GM12878 (cell line): ENCODE results near the gene CRYZL1. TPM values are rescaled to one million over a fixed set of nuclear protein-coding genes. Genes with fewer than 3 reads are reported as not detected.

Experiments used
- ATAC-seq: fragments of 200-7000 bp; cut with Tn5 transposase; 3 replicates; pipeline ENCODE4 v1.9.1; 2020; ENCODE audit warnings: mild to moderate bottlenecking, moderate library complexity
- BruUV-seq: library from RNA; stranded (reverse); fragments of 400-500 nt; replicated peaks from 2 replicates; lab custom pipeline; 2021; lab: Mats Ljungman, UMichigan
- CTCF ChIA-PET: fragments of 300-600 bp; sonication (Branson Sonifier 250); formaldehyde crosslinking; extraction: SDS; loops from one replicate; lab custom pipeline; 2021; ENCODE audit warnings: inconsistent platforms; lab: Yijun Ruan, JAX
- POLR2A ChIA-PET: fragments of 350-600 bp; formaldehyde crosslinking; extraction: SDS; loops from one replicate; lab custom pipeline; 2021; ENCODE audit warnings: inconsistent platforms; lab: Charles Lee
- RAD21 ChIA-PET: fragments of 300-600 bp; sonication (Branson Sonifier 250); formaldehyde crosslinking; loops from one replicate; lab custom pipeline; 2023; ENCODE audit warnings: antibody characterized with exemption; ENCODE audit not compliant: unreplicated experiment; lab: Charles Lee
- SMC1A ChIA-PET: fragments of 300-600 bp; sonication (Branson Sonifier 250); formaldehyde crosslinking; loops from one replicate; lab custom pipeline; 2023; ENCODE audit not compliant: unreplicated experiment, uncharacterized antibody; lab: Charles Lee
- DNase-seq: peaks from one replicate; pipeline ENCODE4 v3.0.0-alpha.2; 2011; ENCODE audit warnings: low read depth, low spot score
- FAIRE-seq: peaks from 3 replicates; lab custom pipeline; 2011; peaks lifted over from hg19 to GRCh38; lab: Jason Lieb, UNC
- H2AFZ ChIP-seq: 2 replicates; pipeline ENCODE4 v1.6.0; 2011; ENCODE audit warnings: low read depth, low read length, control low read depth; ENCODE audit not compliant: control insufficient read depth
- H3K27ac ChIP-seq: 2 replicates; pipeline ENCODE4 v1.5.1; 2011; ENCODE audit warnings: control low read depth; ENCODE audit not compliant: control insufficient read depth, insufficient read depth
- H3K27me3 ChIP-seq, 2 experiments: replicated peaks in 1 of 2; 2 replicates each; pipeline versions ENCODE4 v1.6.0 to v1.6.1; 2011; ENCODE audit warnings: low read length in 1 of 2; ENCODE audit not compliant: control insufficient read depth in 2 of 2, insufficient read depth in 2 of 2
- H3K36me3 ChIP-seq, 2 experiments: 2 replicates each; pipeline ENCODE4 v1.5.1; 2011; ENCODE audit warnings: low read length in 1 of 2; ENCODE audit not compliant: control insufficient read depth in 2 of 2, insufficient read depth in 2 of 2
- H3K4me1 ChIP-seq: 2 replicates; pipeline ENCODE4 v1.6.1; 2011; ENCODE audit warnings: mild to moderate bottlenecking, low read length, moderate library complexity, mixed read lengths; ENCODE audit not compliant: control insufficient read depth, insufficient read depth
- H3K4me2 ChIP-seq: 2 replicates; pipeline ENCODE4 v1.6.0; 2011; ENCODE audit warnings: control low read depth; ENCODE audit not compliant: control insufficient read depth, insufficient read depth
- H3K4me3 ChIP-seq: fragments of 200-600 bp; sonication (generic); 2 replicates; pipeline ENCODE4 v1.5.1; 2016
- H3K79me2 ChIP-seq: 2 replicates; pipeline ENCODE4 v1.6.0; 2011; ENCODE audit warnings: low read length; ENCODE audit not compliant: control insufficient read depth, insufficient read depth
- H3K9ac ChIP-seq: 2 replicates; pipeline ENCODE4 v1.8.0; 2011; ENCODE audit warnings: low read length, control low read depth, mixed read lengths; ENCODE audit not compliant: control insufficient read depth, insufficient read depth
- H3K9me3 ChIP-seq: replicated peaks from 3 replicates; pipeline ENCODE4 v1.5.1; 2011; ENCODE audit warnings: mild to moderate bottlenecking, low read length; ENCODE audit not compliant: control insufficient read depth, insufficient read depth
- H4K20me1 ChIP-seq: 2 replicates; pipeline ENCODE4 v1.6.0; 2011; ENCODE audit not compliant: control insufficient read depth, insufficient read depth
- CHD4 ChIP-seq: fragments of 200-600 bp; sonication (generic); IDR thresholded peaks from 2 replicates; pipeline ENCODE4 v1.6.1; 2016; ENCODE audit warnings: mild to moderate bottlenecking
- FOS ChIP-seq: IDR thresholded peaks from 3 replicates; pipeline ENCODE4 v1.6.1; 2011; ENCODE audit warnings: borderline replicate concordance; ENCODE audit not compliant: insufficient read length; ENCODE audit errors: extremely low read depth
- FOXK2 ChIP-seq: fragments of 450-650 bp; IDR thresholded peaks from 2 replicates; pipeline ENCODE4 v1.6.1; 2017; ENCODE audit warnings: mild to moderate bottlenecking, moderate library complexity
- JUNB ChIP-seq: IDR thresholded peaks from 2 replicates; pipeline ENCODE4 v1.6.1; 2016; ENCODE audit warnings: antibody characterized with exemption, mild to moderate bottlenecking
- KAT2A ChIP-seq: conservative IDR thresholded peaks from 2 replicates; pipeline ENCODE4 v1.6.1; 2011; ENCODE audit warnings: low read depth, low read length; ENCODE audit not compliant: control insufficient read depth
- NFXL1 ChIP-seq: fragments of 450-650 bp; IDR thresholded peaks from 2 replicates; pipeline ENCODE4 v1.6.1; 2017; ENCODE audit warnings: antibody characterized with exemption, mild to moderate bottlenecking, borderline replicate concordance
- RBBP5 ChIP-seq: fragments of 200-600 bp; sonication (generic); conservative IDR thresholded peaks from 2 replicates; pipeline ENCODE4 v1.6.1; 2016
- SIX5 ChIP-seq: IDR thresholded peaks from 2 replicates; pipeline ENCODE4 v1.6.1; 2011; ENCODE audit warnings: mild to moderate bottlenecking, low read depth, low read length, moderate library complexity; ENCODE audit not compliant: severe bottlenecking
- SREBF2 ChIP-seq: IDR thresholded peaks from 2 replicates; pipeline ENCODE4 v1.6.1; 2012; ENCODE audit warnings: mild to moderate bottlenecking, low read length
- ZNF687 ChIP-seq: fragments of 450-650 bp; IDR thresholded peaks from 2 replicates; pipeline ENCODE4 v1.6.1; 2017; ENCODE audit warnings: mild to moderate bottlenecking, moderate library complexity
- in situ Hi-C: fragments of 300-500 bp; cut with MboI; formaldehyde crosslinking; loops from 9 replicates; pipeline ENCODE4 v1.14.3; 2018; ENCODE audit warnings: mixed read lengths
- intact Hi-C: fragments of 100-400 bp; cut with micrococcal nuclease; formaldehyde crosslinking; loops from one replicate; pipeline ENCODE4 v1.14.2; 2022; ENCODE audit not compliant: unreplicated experiment
- polyA plus RNA-seq, 11 experiments: library from polyadenylated mRNA; depleted of rRNA in 4 of 11; unstranded in 6 of 11; stranded (reverse) in 5 of 11; fragments of >200 nt; fragmentation: Nextera tagmentation in 4 of 11; fragmentation: Illumina TruSeq in 1 of 11; extraction: Ambion mirVana in 4 of 11; extraction: Trizol in 1 of 11; gene quantifications; 1 replicate in 1 of 11; 2 replicates in 10 of 11; pipeline versions ENCODE4 v1.2.1 to v1.2.3, GENCODE V29; 2011 to 2016; ENCODE audit warnings: inconsistent platforms in 2 of 11, missing spikeins in 2 of 11, low read depth in 1 of 11
- total RNA-seq, 4 experiments: library from RNA; depleted of rRNA in 3 of 4; stranded (reverse); fragments of >200 nt in 3 of 4; fragmentation: Illumina TruSeq in 1 of 4; extraction: Trizol in 1 of 4; gene quantifications; 2 replicates each; pipeline versions ENCODE4 v1.2.1 to v1.2.3, GENCODE V29; 2013 to 2021

Gene CRYZL1
- total and polyA plus RNA-seq, 10 of the 15 experiments (the other 5 are each of a cell fraction or from before 2014, with no cell fraction given): 14.3 to 72.4 (median 30.7) TPM

DNA sequence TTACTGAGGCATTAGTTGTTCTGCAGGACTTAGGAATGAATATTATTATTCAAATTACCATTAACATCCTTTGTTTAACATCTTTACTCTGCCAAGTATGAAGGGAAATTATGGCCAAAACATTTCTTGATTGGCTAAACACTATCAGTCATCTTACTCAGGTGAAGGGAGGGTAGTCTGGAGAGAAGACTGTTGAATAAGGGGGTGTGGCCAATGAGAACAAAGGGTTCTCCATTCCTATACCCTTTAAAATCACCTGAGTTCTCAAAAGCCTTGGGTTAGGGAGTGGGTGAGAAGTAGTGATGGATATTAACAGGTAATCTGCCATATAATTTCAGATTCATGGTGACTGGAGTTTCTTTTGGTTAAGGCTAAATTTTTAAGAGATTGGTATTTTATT is 19.3 kb downstream of the CRYZL1 start:
- Histone ChIP-seq H3K4me1 (no peaks in the 10 kb centered on the region), H3K4me3 (no peak overlapping the region), H3K9ac (no peak overlapping the region), H3K79me2 (no peaks in the 10 kb centered on the region), H3K27me3 (no peaks in the 10 kb centered on the region), H2AFZ (no peak overlapping the region), H3K4me2 (no peak overlapping the region), H3K9me3 (no peaks in the 10 kb centered on the region), H3K27ac (no peak overlapping the region), H4K20me1 (no peaks in the 10 kb centered on the region), H3K36me3 (peaks cover 0 to 4% of the 10 kb centered on the region in 2 experiments; a peak in 1 of 4 replicates)
- RAD21 ChIA-PET: no interaction called here
- FAIRE-seq (no peak), ATAC-seq (no peak), DNase-seq (no peak)
- CTCF ChIA-PET: interaction anchor here (4.5 kb wide), 1 partner anchor 17 kb away, joined by 27 read pairs; no protein-coding TSS in a partner anchor
- TF ChIP-seq FOS (no peak), RBBP5 (no peak), KAT2A (no peak), FOXK2 (no peak), NFXL1 (no peak), SREBF2 (no peak), SIX5 (no peak), ZNF687 (no peak), JUNB (no peak), CHD4 (no peak)
- BruUV-seq: no TSS peak
- SMC1A ChIA-PET: no interaction called here
- in situ Hi-C loops: no loop called here
- POLR2A ChIA-PET: no interaction called here
- intact Hi-C loops: no loop called here
